ENCODE results near the gene CARD11.

DNA sequence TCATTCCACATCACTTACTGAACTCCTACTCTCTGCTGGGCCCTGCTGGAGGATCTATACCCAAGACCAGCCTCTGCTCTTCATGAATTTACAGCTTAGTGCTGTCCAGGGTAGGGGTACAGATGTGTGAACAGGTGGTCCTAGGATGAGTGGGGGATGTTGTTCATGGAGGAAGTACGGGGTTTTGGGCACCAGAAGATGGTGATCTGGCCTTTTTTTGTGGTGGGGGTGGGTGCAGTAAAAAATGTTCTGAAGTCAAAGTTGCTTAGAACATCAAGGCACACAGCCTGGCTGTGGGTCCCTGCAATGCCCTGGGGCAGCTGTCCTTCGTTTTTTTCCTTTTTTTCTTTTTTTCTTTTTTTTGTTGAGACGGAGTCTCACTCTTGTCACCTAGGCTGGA lies 165.4 kb downstream of the CARD11 start:
- TF ChIP-seq, protein P1, sequence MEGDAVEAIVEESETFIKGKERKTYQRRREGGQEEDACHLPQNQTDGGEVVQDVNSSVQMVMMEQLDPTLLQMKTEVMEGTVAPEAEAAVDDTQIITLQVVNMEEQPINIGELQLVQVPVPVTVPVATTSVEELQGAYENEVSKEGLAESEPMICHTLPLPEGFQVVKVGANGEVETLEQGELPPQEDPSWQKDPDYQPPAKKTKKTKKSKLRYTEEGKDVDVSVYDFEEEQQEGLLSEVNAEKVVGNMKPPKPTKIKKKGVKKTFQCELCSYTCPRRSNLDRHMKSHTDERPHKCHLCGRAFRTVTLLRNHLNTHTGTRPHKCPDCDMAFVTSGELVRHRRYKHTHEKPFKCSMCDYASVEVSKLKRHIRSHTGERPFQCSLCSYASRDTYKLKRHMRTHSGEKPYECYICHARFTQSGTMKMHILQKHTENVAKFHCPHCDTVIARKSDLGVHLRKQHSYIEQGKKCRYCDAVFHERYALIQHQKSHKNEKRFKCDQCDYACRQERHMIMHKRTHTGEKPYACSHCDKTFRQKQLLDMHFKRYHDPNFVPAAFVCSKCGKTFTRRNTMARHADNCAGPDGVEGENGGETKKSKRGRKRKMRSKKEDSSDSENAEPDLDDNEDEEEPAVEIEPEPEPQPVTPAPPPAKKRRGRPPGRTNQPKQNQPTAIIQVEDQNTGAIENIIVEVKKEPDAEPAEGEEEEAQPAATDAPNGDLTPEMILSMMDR (conservative IDR thresholded peaks at IDR 0.05; ENCODE audit: low read depth in 2 of 2), result no peak
- TF ChIP-seq EZH2 (IDR thresholded peaks at IDR 0.05; ENCODE audit: low read depth, unreplicated experiment) (no peak), POLR2AphosphoS5 (IDR thresholded peaks at IDR 0.05; ENCODE audit: low read depth) (no peak), JUNB (IDR thresholded peaks at IDR 0.05; ENCODE audit: unreplicated experiment) (no peak), NANOG (IDR thresholded peaks at IDR 0.05; ENCODE audit: borderline replicate concordance) (no peak), EZH2phosphoT487 (IDR thresholded peaks at IDR 0.05; ENCODE audit: unreplicated experiment) (no peak), CREB1 (CRISPR knock-in tag; IDR thresholded peaks at IDR 0.05; ENCODE audit: low read depth) (no peak), ZNF114 (CRISPR knock-in tag; IDR thresholded peaks at IDR 0.05) (no peak)
- TF ChIP-seq, protein P2, sequence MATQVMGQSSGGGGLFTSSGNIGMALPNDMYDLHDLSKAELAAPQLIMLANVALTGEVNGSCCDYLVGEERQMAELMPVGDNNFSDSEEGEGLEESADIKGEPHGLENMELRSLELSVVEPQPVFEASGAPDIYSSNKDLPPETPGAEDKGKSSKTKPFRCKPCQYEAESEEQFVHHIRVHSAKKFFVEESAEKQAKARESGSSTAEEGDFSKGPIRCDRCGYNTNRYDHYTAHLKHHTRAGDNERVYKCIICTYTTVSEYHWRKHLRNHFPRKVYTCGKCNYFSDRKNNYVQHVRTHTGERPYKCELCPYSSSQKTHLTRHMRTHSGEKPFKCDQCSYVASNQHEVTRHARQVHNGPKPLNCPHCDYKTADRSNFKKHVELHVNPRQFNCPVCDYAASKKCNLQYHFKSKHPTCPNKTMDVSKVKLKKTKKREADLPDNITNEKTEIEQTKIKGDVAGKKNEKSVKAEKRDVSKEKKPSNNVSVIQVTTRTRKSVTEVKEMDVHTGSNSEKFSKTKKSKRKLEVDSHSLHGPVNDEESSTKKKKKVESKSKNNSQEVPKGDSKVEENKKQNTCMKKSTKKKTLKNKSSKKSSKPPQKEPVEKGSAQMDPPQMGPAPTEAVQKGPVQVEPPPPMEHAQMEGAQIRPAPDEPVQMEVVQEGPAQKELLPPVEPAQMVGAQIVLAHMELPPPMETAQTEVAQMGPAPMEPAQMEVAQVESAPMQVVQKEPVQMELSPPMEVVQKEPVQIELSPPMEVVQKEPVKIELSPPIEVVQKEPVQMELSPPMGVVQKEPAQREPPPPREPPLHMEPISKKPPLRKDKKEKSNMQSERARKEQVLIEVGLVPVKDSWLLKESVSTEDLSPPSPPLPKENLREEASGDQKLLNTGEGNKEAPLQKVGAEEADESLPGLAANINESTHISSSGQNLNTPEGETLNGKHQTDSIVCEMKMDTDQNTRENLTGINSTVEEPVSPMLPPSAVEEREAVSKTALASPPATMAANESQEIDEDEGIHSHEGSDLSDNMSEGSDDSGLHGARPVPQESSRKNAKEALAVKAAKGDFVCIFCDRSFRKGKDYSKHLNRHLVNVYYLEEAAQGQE (IDR thresholded peaks at IDR 0.05; ENCODE audit: unreplicated experiment), result no peak
- TF ChIP-seq, protein P3, sequence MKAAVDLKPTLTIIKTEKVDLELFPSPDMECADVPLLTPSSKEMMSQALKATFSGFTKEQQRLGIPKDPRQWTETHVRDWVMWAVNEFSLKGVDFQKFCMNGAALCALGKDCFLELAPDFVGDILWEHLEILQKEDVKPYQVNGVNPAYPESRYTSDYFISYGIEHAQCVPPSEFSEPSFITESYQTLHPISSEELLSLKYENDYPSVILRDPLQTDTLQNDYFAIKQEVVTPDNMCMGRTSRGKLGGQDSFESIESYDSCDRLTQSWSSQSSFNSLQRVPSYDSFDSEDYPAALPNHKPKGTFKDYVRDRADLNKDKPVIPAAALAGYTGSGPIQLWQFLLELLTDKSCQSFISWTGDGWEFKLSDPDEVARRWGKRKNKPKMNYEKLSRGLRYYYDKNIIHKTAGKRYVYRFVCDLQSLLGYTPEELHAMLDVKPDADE (IDR thresholded peaks at IDR 0.05), result no peak
